ENCODE measurements around the gene HES1. TPM values are rescaled to one million over a fixed set of nuclear protein-coding genes. Genes with fewer than 3 reads are reported as not detected.
"Not testable (repeated sequence)": the region's sequence is repeated elsewhere in the genome, so short reads cannot be mapped to it uniquely, and the experiment has no call there.

Gene HES1
- total RNA-seq = 95.2 TPM

GRCh38 chr3:194135806-194136518 is at the start of gene HES1:
Gene HES1, plus strand, starts transcription at chr3:194136148. Its CDS starts 233 bp downstream, at chr3:194136381.
- peak; percentile 72 for ATAC-seq

- ATAC-seq = no peak
Observed at GRCh38 chr3:194086388-194087075, 49.4 kb upstream of the HES1 start.

GRCh38 chr3:194087280-194087679 is 48.7 kb upstream of the HES1 start:
- no peak for ATAC-seq

GRCh38 chr3:194087995-194088855 is 47.7 kb upstream of the HES1 start:
- ATAC-seq = no peak

GRCh38 chr3:194089357-194090177 is 46.4 kb upstream of the HES1 start:
- ATAC-seq = peak; percentile 94

- ATAC-seq = not testable (repeated sequence)
Observed at GRCh38 chr3:194090178-194090555, 45.8 kb upstream of the HES1 start.

- ATAC-seq = no peak
Observed at GRCh38 chr3:194090716-194091115, 45.2 kb upstream of the HES1 start.

- ATAC-seq = peak; percentile 86
Observed at GRCh38 chr3:194091141-194091540, 44.8 kb upstream of the HES1 start.

- not testable (repeated sequence) for ATAC-seq
Observed at GRCh38 chr3:194091897-194092296, 44.1 kb upstream of the HES1 start.

GRCh38 chr3:194092881-194093301 is 43.1 kb upstream of the HES1 start:
- no peak for ATAC-seq

GRCh38 chr3:194093842-194094241 is 42.1 kb upstream of the HES1 start:
- ATAC-seq = no peak

- ATAC-seq = peak; percentile 41
Observed at GRCh38 chr3:194095464-194095863, 40.5 kb upstream of the HES1 start.

- ATAC-seq = no peak
Observed at GRCh38 chr3:194095902-194096301, 40.0 kb upstream of the HES1 start.

- peak; percentile 27 for ATAC-seq
Observed at GRCh38 chr3:194097141-194097882, 38.6 kb upstream of the HES1 start.

GRCh38 chr3:194098081-194098842 is 37.7 kb upstream of the HES1 start:
- ATAC-seq = peak; percentile 7

GRCh38 chr3:194098843-194099183 is 37.1 kb upstream of the HES1 start:
- ATAC-seq = no peak

GRCh38 chr3:194099215-194099614 is 36.7 kb upstream of the HES1 start:
- no peak for ATAC-seq

- ATAC-seq = no peak
Observed at GRCh38 chr3:194100856-194101390, 35.0 kb upstream of the HES1 start.

GRCh38 chr3:194101592-194102432 is 34.1 kb upstream of the HES1 start:
- ATAC-seq = no peak

GRCh38 chr3:194102436-194102835 is 33.5 kb upstream of the HES1 start:
- no peak for ATAC-seq
